Stimulated activated CD4-positive, alpha-beta T cell treated with anti-CD3 and anti-CD28 coated beads, Interleukin-1b, Interleukin-23, amount 100 ng/mL, for 24 hours (primary cell): ENCODE results near the gene RPS16.

Experiments used
- DNase-seq, 4 experiments: peaks; one replicate each; pipeline ENCODE4 v3.0.0-alpha.2; 2020; ENCODE audit warnings: low read depth in 4 of 4, low spot score in 1 of 4

RPS16 gene

DNA sequence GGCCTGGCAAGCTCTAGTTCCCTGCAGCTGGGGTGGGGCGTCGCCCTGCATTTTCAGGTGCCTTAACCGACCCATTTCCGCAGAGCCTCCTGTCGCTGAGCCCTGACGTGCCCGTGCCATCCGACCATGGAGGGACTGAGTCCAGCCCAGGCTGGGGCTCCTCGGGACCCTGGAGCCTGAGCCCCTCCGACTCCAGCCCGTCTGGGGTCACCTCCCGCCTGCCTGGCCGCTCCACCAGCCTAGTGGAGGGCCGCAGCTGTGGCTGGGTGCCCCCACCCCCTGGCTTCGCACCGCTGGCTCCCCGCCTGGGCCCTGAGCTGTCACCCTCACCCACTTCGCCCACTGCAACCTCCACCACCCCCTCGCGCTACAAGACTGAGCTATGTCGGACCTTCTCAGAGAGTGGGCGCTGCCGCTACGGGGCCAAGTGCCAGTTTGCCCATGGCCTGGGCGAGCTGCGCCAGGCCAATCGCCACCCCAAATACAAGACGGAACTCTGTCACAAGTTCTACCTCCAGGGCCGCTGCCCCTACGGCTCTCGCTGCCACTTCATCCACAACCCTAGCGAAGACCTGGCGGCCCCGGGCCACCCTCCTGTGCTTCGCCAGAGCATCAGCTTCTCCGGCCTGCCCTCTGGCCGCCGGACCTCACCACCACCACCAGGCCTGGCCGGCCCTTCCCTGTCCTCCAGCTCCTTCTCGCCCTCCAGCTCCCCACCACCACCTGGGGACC, 27.9 kb downstream of the RPS16 start:
- DNase-seq, result no peak

DNA sequence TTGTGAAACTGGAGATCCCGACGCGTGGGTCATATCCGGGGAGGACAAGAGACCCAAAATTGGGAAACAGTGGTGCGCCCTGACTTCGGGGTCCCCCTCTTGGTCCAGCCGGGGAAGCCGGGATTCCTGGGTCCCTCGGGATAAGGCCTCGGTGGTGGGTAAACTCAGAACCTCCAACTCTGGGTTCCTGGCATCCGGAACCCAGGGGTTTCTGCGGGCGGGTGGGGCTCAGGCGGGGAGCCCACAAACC, 28.4 kb downstream of the RPS16 start:
- no peak for DNase-seq

- DNase-seq, result peak in 3 of 4 experiments; percentile 79 to 84 (median 82)
These were observed 28.9 kb downstream of the RPS16 start, which contains the start of gene ZFP36 for GRCh38 chr19:39406656-39407409. TSS of gene ZFP36 (plus strand) at chr19:39406847. CDS start at chr19:39406905, 58 bp downstream.

- DNase-seq, result peak in 3 of 4 experiments; percentile 60 to 84 (median 82)
These were observed 29.6 kb downstream of the RPS16 start for GRCh38 chr19:39405958-39406655.

GRCh38 chr19:39405261-39405957, 30.3 kb downstream of the RPS16 start:
- no peak for DNase-seq

DNA sequence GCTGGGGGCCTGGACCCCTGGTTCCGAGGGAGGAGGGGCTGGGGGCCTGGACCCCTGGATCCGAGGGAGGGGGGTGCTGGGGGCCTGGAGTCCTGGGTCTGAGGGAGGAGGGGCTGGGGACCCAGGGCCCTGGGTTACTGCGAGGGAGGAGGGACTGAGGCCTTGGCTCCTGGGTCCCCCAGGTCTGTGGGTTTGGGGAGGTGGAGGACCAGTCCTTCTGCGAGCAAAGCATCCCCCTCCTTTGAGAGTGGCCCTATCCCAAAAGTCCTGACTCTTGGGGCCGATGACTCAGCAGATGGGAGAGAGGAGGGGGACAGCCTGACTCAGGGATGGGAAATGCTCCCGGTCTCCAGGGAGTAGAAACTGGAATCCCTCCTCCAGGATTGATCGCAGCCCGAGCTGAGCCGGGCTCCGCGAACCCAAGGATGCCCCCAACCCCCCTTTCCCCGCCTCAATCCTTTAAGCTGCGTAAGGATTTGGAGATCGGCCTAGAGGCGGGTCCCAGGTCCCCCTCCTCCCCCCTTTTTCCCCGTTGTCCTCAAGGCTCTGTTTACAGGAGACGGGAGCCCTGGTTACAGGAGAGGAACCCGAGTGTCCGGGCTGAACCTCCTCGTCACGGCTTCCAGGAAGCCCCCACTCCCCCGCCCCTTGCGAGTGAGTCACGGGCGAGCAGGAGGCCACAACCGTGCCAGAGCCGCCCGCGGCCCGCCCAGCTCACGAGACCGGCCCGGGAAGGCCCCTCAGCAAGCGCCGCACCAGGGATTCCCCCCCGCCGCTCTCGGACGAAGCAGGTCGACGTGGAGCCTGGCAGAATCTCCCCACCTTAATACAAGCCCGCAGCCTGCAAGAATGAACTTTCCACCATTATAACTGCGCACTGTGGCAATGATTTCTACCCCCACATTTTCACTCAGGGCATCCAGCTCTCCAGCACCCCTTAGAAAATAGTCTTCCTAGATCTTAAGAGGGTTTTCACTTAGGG, 32.1 kb downstream of the RPS16 start:
- DNase-seq, result peak; percentile 84 to 95 (median 91)

GRCh38 chr19:39402346-39403300, 33.1 kb downstream of the RPS16 start:
- peak in 3 of 4 experiments; percentile 56 to 87 (median 79) for DNase-seq

- peak in 2 of 4 experiments; percentile 61 to 70 for DNase-seq
These were observed 34.0 kb downstream of the RPS16 start for GRCh38 chr19:39401549-39402345.

DNA sequence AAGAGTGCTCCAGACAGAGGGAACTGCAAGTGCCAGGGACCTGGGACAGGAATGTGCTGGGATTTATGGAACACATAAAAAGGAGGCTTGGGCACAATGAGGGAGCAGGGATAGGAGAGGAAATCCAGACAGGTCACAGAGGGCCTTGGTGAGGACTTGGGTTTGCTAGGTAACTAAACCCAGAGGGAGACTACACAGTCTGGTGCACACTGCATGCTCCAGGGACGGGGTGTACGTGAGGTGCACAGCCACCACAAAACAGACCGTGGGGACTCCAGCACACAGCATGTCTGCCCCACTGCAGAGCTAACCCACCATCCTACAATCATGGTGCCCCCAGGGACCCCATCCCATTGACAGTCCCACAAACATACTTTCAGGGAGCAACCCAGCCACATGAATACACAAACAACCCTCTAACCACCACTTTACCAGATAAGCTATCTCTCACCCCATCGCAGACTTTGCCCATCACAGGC, 34.6 kb downstream of the RPS16 start:
- no peak for DNase-seq

- no peak for DNase-seq
These were observed 35.7 kb downstream of the RPS16 start for GRCh38 chr19:39400061-39400460.

DNA sequence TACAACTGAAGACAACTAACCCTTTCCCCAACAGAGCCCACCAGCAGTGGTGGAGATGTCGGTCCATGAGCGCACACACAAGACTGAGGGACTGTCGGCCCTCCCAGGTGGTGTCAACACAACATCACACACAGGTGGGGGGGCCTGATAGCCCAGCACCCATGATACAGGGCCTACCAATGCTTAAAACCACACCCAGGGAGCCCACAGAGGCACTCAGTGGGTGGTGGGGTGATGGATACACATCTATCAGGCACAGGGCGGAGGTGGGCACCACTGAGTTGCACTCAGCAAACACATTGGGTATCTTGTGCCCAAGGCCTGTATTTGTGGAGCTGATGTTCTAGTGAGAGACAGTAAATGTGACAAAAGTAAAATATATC, 36.1 kb downstream of the RPS16 start:
- no peak for DNase-seq

DNA sequence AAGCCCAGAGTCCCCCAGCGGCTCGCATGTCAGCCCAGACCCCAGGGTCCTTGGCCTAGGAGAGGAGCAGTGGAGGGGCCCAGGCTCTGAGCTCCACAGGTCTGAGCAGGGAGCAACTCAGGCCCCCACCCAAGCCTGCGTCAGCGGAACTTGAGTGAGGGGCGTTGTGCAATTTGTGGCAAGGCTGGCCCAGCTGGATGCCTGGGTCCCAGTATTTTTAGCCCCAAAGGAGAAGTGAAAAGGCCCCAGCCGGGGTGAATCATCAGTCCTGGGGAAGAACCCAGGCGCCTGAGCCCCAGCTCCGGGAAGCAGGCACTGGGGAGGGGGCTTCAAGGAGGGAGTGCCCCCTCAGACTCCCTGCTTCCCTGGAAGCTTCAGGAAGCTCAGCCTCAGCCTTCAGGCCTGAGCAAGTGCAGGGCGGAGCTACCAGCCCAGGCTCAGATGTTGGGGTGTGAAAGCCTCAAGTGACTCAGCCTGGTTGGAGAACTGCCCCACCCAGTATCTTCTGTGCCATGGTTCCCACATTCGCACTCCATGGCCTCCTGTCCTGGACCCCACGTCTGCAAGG, 37.4 kb downstream of the RPS16 start:
- peak in 1 of 4 experiments; percentile 45 for DNase-seq

DNA sequence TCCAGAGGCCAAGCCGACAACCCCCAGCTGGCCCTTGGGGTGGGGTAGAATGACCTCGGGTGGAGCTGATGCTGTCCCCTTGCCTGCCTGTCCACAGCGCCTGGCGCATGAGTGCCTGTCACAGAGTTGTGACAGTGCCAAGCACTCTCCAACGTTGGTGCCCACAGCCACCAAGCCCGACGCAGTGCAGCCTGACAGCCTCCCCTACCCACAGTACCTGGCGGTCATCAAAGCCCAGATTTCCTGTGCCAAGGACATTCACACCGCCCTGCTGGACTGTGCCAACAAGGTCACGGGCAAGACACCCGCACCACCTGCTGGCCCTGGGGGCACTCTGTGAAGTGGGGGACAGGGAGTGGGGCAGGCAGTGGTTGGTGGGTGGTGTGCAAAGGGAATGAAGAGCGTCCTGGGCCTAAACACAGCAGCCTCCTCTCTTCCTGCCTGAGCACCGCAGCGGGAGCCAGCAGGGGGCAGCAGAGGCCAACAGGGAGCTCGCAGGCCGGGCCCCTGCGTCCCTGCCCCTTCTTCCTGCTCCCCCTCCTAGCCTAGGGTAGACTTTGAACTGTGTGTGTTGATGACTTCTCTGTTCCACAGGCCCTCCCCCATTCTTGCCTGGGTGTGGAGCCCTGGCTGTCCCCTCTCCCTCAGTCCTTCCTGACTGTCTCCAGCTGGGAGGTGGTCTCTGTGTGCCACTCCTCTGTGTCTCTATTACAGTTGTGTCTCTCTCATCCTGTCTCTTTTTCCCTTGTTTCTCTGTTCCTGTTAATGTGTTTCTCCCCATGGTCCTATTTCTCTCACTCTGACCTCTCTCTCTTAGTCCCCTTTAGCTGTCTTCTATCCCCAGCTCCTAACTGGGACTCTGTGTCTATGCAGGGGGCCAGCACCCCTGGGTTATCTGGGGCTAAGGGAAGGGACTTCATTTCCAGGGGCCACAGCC, 38.1 kb downstream of the RPS16 start:
- peak; percentile 89 to 99 (median 92) for DNase-seq

DNA sequence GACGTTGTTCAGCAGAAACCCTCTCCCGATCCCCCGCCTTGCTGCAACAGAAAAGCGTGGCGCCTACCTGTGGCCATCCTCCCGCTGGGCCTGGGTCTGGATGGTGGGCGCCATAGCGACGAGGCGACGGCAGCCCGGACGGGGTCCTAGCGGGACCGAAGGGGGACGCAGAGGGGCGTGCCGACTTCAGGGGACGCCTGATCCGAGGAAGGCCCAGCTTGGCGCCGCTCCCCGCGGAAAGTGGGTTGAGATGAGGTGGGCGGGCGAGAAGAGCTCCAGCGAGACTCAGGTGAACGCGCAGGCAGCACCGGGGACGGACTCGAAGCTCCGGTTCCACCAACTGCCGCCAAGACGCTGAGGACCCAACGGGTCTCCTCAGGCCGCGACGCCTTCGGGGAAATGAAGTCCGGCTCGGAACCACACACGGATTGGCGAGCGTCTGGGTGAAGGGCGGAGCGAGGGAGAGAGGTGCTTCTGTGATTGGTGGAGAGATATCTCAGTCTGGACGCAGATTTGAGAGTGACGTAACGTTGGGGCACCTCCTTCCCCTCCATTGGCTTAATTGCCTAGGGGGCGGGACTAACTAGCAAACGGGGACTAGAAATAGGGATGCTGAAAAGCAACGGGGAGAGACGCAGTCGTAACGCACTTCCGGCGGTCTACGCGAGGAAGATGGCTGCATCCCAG, 44.9 kb downstream of the RPS16 start, which contains the start of the genes MED29 and PAF1:
Gene MED29, plus strand, starts transcription at position 628 of the 687 bp plus-strand sequence. Its CDS starts 45 bp downstream, at position 673.
Gene PAF1, minus strand, starts transcription at position 356 of the 687 bp plus-strand sequence. Its CDS starts 242 bp downstream, at position 114.
- DNase-seq, result peak; percentile 78 to 92 (median 90)

- DNase-seq, result peak in 2 of 4 experiments; percentile 54 to 62
These were observed 45.3 kb downstream of the RPS16 start for GRCh38 chr19:39390451-39390750.
